Measurements from ENCODE around the gene CTSZ. TPM values are rescaled to one million over a fixed set of nuclear protein-coding genes. Genes with fewer than 3 reads are reported as not detected.
A peak's percentile ranks its signal among the peaks of the same experiment; 100 is the strongest.

The CTSZ gene
- total RNA-seq, 1 donor from 2014 or later, result 71.9 TPM

GRCh38 chr20:58988565-58988882 is 18.5 kb downstream of the CTSZ start:
- H3K4me3 Mint-ChIP-seq, result no peak overlapping the region
- peak; percentile 36 for DNase-seq (ENCODE audit: extremely low spot score, unreplicated experiment)
- peaks cover 28% of the 10 kb centered on the region for H3K4me1 Mint-ChIP-seq (ENCODE audit: unreplicated experiment)
- H3K27me3 Mint-ChIP-seq, result no peaks in the 10 kb centered on the region
- H3K27ac Mint-ChIP-seq, result no peak overlapping the region
- H3K36me3 Mint-ChIP-seq, result peaks cover 59% of the 10 kb centered on the region
- TF ChIP-seq, protein P1, sequence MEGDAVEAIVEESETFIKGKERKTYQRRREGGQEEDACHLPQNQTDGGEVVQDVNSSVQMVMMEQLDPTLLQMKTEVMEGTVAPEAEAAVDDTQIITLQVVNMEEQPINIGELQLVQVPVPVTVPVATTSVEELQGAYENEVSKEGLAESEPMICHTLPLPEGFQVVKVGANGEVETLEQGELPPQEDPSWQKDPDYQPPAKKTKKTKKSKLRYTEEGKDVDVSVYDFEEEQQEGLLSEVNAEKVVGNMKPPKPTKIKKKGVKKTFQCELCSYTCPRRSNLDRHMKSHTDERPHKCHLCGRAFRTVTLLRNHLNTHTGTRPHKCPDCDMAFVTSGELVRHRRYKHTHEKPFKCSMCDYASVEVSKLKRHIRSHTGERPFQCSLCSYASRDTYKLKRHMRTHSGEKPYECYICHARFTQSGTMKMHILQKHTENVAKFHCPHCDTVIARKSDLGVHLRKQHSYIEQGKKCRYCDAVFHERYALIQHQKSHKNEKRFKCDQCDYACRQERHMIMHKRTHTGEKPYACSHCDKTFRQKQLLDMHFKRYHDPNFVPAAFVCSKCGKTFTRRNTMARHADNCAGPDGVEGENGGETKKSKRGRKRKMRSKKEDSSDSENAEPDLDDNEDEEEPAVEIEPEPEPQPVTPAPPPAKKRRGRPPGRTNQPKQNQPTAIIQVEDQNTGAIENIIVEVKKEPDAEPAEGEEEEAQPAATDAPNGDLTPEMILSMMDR (conservative IDR thresholded peaks at IDR 0.05), result no peak
- H3K9me3 Mint-ChIP-seq, result no peaks in the 10 kb centered on the region

- H3K9me3 Mint-ChIP-seq, result no peaks in the 10 kb centered on the region
These were observed 19.1 kb downstream of the CTSZ start for GRCh38 chr20:58987790-58988564.

DNA sequence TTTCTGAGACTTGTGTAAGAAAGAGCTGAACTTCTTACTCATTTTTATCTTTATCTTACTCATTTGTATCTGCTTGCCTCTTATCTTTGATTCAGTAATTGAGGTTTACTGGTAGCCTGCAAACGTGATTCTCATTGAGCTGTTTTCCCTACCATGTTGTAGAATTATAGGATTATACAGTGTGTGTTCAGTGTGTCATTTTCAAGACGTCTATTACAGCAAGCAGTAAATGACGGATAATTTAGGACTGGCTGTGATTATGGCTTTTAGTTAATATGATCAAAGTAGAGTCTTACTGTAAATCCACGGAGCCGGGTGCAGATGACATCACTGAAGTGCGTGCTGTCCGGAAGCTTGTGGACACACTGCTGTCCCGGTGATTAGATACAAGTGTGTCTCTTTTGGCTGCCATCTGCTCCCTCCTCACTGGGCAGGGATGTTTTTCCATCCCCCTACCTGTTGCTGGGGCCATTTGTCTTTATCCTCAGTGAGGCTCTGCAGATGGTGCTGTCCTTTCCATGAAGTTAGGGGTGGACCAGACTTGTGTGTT is 20.0 kb downstream of the CTSZ start:
- Mint-ChIP-seq H3K36me3 (peaks cover 59% of the 10 kb centered on the region), H3K9me3 (no peaks in the 10 kb centered on the region), H3K27ac (no peak overlapping the region), H3K4me1 (ENCODE audit: unreplicated experiment) (peaks cover 35% of the 10 kb centered on the region), H3K4me3 (no peak overlapping the region), H3K27me3 (no peaks in the 10 kb centered on the region)
- TF ChIP-seq, protein P1 (conservative IDR thresholded peaks at IDR 0.05), result no peak
- DNase-seq (ENCODE audit: extremely low spot score, unreplicated experiment), result peak; percentile 39

More at GRCh38 chr20:58987790-58988564, 19.1 kb downstream of the CTSZ start:
- TF ChIP-seq, protein P1 (conservative IDR thresholded peaks at IDR 0.05), result no peak
- H3K4me1 Mint-ChIP-seq (ENCODE audit: unreplicated experiment), result peaks cover 29% of the 10 kb centered on the region
- no peak overlapping the region for H3K4me3 Mint-ChIP-seq
- peaks cover 59% of the 10 kb centered on the region for H3K36me3 Mint-ChIP-seq
- peak; percentile 42 for DNase-seq (ENCODE audit: extremely low spot score, unreplicated experiment)
- H3K27me3 Mint-ChIP-seq, result no peaks in the 10 kb centered on the region
- no peak overlapping the region for H3K27ac Mint-ChIP-seq

DNA sequence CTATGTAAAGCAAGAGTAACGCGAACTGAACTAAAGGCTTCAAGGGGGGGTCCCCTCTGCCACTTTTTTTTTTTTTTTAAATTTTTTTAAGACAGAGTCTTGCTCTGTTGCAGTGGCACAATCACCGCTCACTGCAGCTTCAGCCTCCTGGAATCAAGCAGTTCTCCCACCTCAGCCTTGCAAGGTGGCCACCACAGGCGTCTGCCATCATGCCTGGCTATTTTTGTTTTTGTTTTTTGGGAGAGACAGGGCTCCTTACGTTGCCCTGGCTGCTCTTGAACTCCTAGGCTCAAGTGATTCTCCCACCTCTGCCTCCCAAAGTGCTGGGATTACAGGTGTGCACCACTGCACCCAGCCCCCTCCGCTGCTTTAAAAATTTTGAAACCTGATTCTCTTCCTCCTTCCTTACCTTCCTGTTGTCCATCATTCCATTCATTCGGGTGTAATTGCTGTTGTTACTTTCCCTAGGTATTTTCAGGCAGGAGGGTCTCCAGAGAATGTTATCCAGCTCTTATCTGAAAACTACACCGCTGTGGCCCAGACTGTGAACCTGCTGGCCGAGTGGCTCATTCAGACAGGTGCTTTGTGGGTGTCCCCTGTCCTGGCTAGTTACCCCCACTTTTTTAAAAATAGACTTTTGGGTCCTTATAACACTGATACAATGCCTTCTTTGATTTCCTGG is 20.6 kb downstream of the CTSZ start:
- Mint-ChIP-seq H3K4me3 (no peak overlapping the region), H3K27me3 (no peaks in the 10 kb centered on the region), H3K36me3 (peaks cover 55% of the 10 kb centered on the region)

DNA sequence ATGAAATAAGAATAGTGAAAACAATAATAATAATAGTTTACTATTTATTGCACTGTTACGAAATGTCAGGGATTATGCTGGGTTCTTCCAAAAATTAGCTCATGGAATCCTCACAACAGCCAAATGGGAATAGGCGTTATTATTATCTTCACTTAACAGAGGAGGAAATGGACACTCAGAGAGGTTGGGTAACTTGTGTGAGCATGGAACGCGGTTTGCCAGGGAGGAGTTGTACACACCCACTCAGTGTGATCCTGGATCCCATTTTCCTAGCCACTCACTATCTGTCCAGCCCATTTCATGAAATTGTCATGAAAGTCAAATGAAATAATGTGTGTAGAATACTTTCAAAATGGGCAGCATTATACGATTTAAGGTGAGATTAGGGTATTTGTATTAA is 21.4 kb downstream of the CTSZ start:
- DNase-seq (ENCODE audit: extremely low spot score, unreplicated experiment), result no peak
- Mint-ChIP-seq H3K4me3 (no peak overlapping the region), H3K27me3 (no peaks in the 10 kb centered on the region), H3K4me1 (ENCODE audit: unreplicated experiment) (peaks cover 35% of the 10 kb centered on the region), H3K36me3 (peaks cover 50% of the 10 kb centered on the region), H3K27ac (no peak overlapping the region), H3K9me3 (no peaks in the 10 kb centered on the region)
- TF ChIP-seq, protein P1 (conservative IDR thresholded peaks at IDR 0.05), result no peak

More for the DNA sequence above, 20.6 kb downstream of the CTSZ start:
- DNase-seq (ENCODE audit: extremely low spot score, unreplicated experiment), result peak; percentile 42
- peaks cover 35% of the 10 kb centered on the region for H3K4me1 Mint-ChIP-seq (ENCODE audit: unreplicated experiment)
- H3K9me3 Mint-ChIP-seq, result no peaks in the 10 kb centered on the region
- H3K27ac Mint-ChIP-seq, result no peak overlapping the region
- TF ChIP-seq, protein P1 (conservative IDR thresholded peaks at IDR 0.05), result no peak
